Measurements from ENCODE around the gene PAQR3. TPM values are rescaled to one million over a fixed set of nuclear protein-coding genes. Genes with fewer than 3 reads are reported as not detected.

The PAQR3 gene
- total RNA-seq, 2 experiments from 2014 or later = 7.8 to 8.8 TPM

Other genes starting within 250 kb of the PAQR3 start
- 10 to 100 TPM; 10.6 to 14.5 TPM for gene BMP2K, start 163.1 kb downstream of the PAQR3 start, total RNA-seq